Brain microvascular endothelial cell (primary cell): ENCODE results near the gene MID1.

Source experiments
- DNase-seq: peaks from one replicate; pipeline ENCODE4 v3.0.0-alpha.2; 2020
- H3K27ac ChIP-seq: fragments of 250-450 bp; sonication (Bioruptor Pico); 2 replicates; pipeline ENCODE4 v1.5.1; 2020; ENCODE audit warnings: mild to moderate bottlenecking, moderate library complexity
- H3K27me3 ChIP-seq: fragments of 250-450 bp; sonication (Bioruptor Pico); replicated peaks from 2 replicates; pipeline ENCODE4 v1.5.1; 2020; ENCODE audit warnings: mild to moderate bottlenecking
- H3K36me3 ChIP-seq: fragments of 250-450 bp; sonication (Bioruptor Pico); replicated peaks from 2 replicates; pipeline ENCODE4 v1.5.1; 2020; ENCODE audit warnings: mild to moderate bottlenecking
- H3K4me3 ChIP-seq: 2 replicates; pipeline ENCODE4 v1.5.1; 2011; ENCODE audit warnings: low read depth, mild to moderate bottlenecking, control low read depth, low read length, moderate library complexity
- CTCF ChIP-seq: IDR thresholded peaks from 2 replicates; pipeline ENCODE4 v1.5.1; 2011; ENCODE audit warnings: low read depth, mild to moderate bottlenecking, moderate library complexity, low read length, control low read depth, inconsistent platforms; ENCODE audit errors: missing control alignments
- in situ Hi-C: cut with HindIII; loops from 2 replicates; pipeline ENCODE4 v1.10.0; 2017; ENCODE audit warnings: low sequenced_read_pairs, low pct_ligation_motif_present

Gene MID1

GRCh38 chrX:10634392-10635161 lies 14.2 kb upstream of the MID1 start:
- Histone ChIP-seq H3K4me3 (no peak overlapping the region), H3K27ac (peak overlapping the region; percentile 81), H3K27me3 (no peaks in the 10 kb centered on the region), H3K36me3 (no peaks in the 10 kb centered on the region)
- peak; percentile 91 for DNase-seq
- no peak for TF ChIP-seq CTCF
- in situ Hi-C loops, result no loop called here

DNA sequence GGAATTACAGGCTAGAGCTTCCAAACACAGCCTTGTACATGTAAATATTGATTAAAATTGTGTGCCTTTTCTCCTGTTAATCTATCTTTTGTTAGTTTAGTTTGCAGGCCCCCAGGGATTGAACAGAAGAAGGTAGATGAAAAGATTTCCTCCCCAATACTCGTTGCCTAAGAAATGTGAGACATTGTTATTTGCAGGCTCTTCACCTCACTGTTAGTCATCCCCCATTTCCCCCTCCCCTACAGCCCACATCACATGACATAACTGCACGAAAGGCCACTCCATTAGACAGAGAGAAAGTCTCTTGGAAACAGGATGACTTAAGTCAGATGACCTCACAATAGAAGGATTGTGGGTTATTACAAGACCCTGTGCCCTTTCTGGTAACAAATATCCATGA lies 13.3 kb upstream of the MID1 start:
- peak; percentile 88 for DNase-seq
- Histone ChIP-seq H3K27ac (peak overlapping the region; percentile 81), H3K4me3 (no peak overlapping the region), H3K36me3 (no peaks in the 10 kb centered on the region), H3K27me3 (no peaks in the 10 kb centered on the region)
- in situ Hi-C loops, result no loop called here
- no peak for TF ChIP-seq CTCF

DNA sequence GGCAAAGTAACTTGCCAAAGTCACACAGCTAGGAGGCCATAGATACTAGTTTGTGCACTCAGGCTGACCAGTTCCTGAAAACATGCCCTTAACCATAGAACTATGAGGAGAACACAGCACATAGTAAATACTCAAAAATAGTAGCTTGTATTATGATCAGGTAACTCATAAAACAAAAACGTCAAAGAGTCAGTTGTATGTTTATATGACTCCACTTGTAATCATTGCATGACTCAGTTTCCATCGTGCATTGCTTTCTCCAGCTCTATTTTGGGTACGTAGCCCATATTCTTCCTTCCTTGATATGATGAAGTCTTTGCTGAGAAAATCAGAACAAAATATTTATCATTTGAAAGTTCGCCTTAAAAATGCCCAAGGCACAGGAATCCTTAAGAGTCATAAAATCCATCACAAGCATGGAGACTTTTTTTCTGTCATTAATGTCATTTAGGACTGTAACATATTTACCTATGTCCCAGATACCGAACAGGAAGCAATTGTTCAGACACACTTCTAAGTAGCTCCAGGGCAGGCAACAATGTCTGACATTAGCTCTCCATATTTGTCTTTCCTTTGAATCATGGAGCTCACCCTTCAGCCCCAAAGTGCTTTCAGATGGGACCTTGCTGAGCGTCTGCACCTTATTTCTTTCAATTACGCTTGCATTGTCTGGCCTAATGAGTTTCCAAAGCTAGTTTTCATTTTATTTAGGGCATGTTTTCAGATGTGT lies 11.2 kb upstream of the MID1 start:
- Histone ChIP-seq H3K4me3 (no peak overlapping the region), H3K27ac (no peak overlapping the region), H3K36me3 (no peaks in the 10 kb centered on the region), H3K27me3 (no peaks in the 10 kb centered on the region)
- in situ Hi-C loops, result no loop called here
- no peak for DNase-seq
- TF ChIP-seq CTCF, result no peak

- Histone ChIP-seq H3K36me3 (no peaks in the 10 kb centered on the region), H3K27ac (no peak overlapping the region), H3K27me3 (no peaks in the 10 kb centered on the region), H3K4me3 (no peak overlapping the region)
- in situ Hi-C loops, result no loop called here
- no peak for TF ChIP-seq CTCF
- no peak for DNase-seq
These were observed 9.9 kb upstream of the MID1 start for GRCh38 chrX:10630320-10630719.

DNA sequence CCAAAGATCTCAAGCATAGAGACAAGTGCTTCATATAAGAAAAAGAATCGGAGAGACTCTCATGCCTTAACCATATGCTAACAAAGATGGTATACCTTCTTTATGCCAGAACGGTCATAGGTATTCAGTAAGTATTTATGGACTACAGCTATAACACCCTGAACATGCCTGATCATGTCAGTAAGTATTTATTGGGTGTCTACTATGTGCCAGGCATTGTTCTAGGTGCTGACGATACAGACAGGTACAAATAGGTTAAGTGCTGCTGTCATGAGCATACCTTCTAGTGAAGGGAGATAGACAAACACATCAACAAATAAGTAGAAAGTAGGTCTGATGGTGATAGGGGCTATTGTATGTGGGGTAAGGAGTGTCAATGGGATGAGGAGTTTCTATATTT lies 9.5 kb upstream of the MID1 start:
- no peak for DNase-seq
- no peak for TF ChIP-seq CTCF
- H3K27me3 ChIP-seq, result no peaks in the 10 kb centered on the region
- in situ Hi-C loops, result no loop called here
- H3K36me3 ChIP-seq, result no peaks in the 10 kb centered on the region
- no peak overlapping the region for H3K4me3 ChIP-seq
- H3K27ac ChIP-seq, result no peak overlapping the region

DNA sequence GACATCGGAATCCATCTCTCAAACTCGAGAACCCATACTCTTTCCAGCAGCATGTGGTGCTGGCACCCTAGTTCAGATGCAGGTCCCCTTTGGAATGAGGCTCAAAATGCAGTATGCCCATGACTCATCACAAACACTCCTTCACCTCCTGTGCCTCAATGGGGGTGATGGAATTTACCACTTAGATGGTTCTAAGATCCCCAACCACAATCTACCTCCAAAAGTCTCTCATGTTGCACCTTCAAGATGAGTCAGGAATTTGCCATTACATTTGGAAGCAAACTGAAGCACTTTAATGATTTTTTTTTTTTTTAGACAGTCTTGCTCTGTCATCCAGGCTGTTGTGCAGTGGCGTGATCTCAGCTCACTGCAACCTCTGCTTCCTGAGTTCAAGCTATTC lies 8.5 kb upstream of the MID1 start:
- TF ChIP-seq CTCF, result no peak
- no peak overlapping the region for H3K4me3 ChIP-seq
- no peak overlapping the region for H3K27ac ChIP-seq
- in situ Hi-C loops, result no loop called here
- no peaks in the 10 kb centered on the region for H3K36me3 ChIP-seq
- no peaks in the 10 kb centered on the region for H3K27me3 ChIP-seq
- DNase-seq, result no peak
